Measurements from ENCODE around the gene GLDN.
"Not testable (repeated sequence)": the region's sequence is repeated elsewhere in the genome, so short reads cannot be mapped to it uniquely, and the experiment has no call there.

The GLDN gene

GRCh38 chr15:51446029-51446744 lies 104.7 kb downstream of the GLDN start:
- not testable (repeated sequence) for DNase-seq (ENCODE audit: low spot score)

- DNase-seq (ENCODE audit: low spot score): no peak
These were observed 106.6 kb downstream of the GLDN start for GRCh38 chr15:51447855-51448621.

- DNase-seq (ENCODE audit: low spot score): no peak
These were observed 107.4 kb downstream of the GLDN start for GRCh38 chr15:51448622-51449399.

- no peak for DNase-seq (ENCODE audit: low spot score)
These were observed 108.5 kb downstream of the GLDN start for GRCh38 chr15:51450001-51450400.

Data from GM03348 (cell line).